ENCODE measurements around the gene HACL1. TPM values are rescaled to one million over a fixed set of nuclear protein-coding genes. Genes with fewer than 3 reads are reported as not detected.

Gene HACL1
- total and polyA plus RNA-seq, 2 donors (not counting 3 experiments of a cell fraction or from before 2014, with no cell fraction given): 16.5 to 27.4 TPM

DNA sequence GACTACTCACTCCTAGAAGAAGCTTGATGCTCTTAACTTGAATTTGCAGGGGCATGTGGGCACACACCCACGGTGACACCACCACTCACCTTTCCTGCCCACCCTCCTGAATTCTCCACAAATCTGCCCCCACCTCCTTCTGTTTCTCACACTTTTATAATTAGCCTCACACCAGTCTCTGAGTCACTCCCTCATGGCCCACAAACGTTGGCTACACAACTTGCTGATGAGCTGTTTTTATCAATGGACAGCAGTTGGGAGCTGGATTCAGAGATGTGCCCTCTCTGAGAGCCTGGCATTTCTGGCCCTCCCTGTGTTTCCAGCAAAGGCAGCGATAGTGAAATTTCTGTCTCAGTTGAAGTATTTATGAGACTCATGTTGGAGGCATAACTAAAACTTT, 81.2 kb downstream of the HACL1 start:
- no peaks in the 10 kb centered on the region for H3K9me3 ChIP-seq (replicated peaks; ENCODE audit: control insufficient read depth, insufficient read depth, low read length)
- FAIRE-seq (no peak), DNase-seq (ENCODE audit: low read depth, low spot score) (no peak)
- peaks cover 4 to 18% of the 10 kb centered on the region in 2 experiments for H3K27me3 ChIP-seq (ENCODE audit: control insufficient read depth in 2 of 2, insufficient read depth in 2 of 2, low read length in 2 of 2)
- H2AFZ ChIP-seq (ENCODE audit: low read depth, low read length): no peak overlapping the region
- intact Hi-C loops (cut with micrococcal nuclease): no loop called here
- no peaks in the 10 kb centered on the region for H3K36me3 ChIP-seq (ENCODE audit: control insufficient read depth in 2 of 2, extremely low read depth in 1 of 2, insufficient read depth in 2 of 2, low read length in 2 of 2)
- dilution Hi-C loops (cut with MboI; ENCODE audit: extremely low pct_ligation_motif_present, low sequenced_read_pairs): no loop called here
- H3K79me2 ChIP-seq (ENCODE audit: control insufficient read depth, insufficient read depth, low read length): no peaks in the 10 kb centered on the region
- no peak overlapping the region for H3K27ac ChIP-seq (ENCODE audit: insufficient read depth, low read depth, low read length)
- TF ChIP-seq POLR2AphosphoS5 (IDR thresholded peaks at IDR 0.05; ENCODE audit: insufficient read depth, low read depth, low read length): no peak
- no peak for TF ChIP-seq MYC (IDR thresholded peaks at IDR 0.05; ENCODE audit: low read depth, low read length)
- no TSS peak for BruUV-seq (replicated peaks)
- H3K4me1 ChIP-seq (ENCODE audit: control insufficient read depth, extremely low read depth, insufficient read depth, low read length): no peaks in the 10 kb centered on the region
- no peak overlapping the region for H3K4me3 ChIP-seq (replicated peaks in 1 of 3; ENCODE audit: insufficient read depth in 1 of 3, low read depth in 1 of 3, low read length in 3 of 3)
- POLR2A ChIA-PET: no interaction called here
- no peaks in the 10 kb centered on the region for H4K20me1 ChIP-seq (replicated peaks; ENCODE audit: control insufficient read depth, extremely low read depth, insufficient read depth, low read length)
- H3K9ac ChIP-seq (replicated peaks; ENCODE audit: extremely low read depth, insufficient read depth, low read length): no peak overlapping the region
- H3K4me2 ChIP-seq (ENCODE audit: insufficient read depth, low read length): no peak overlapping the region
- CTCF ChIA-PET: interaction anchor here (1.6 kb wide), 1 partner anchor 8 kb away, joined by 4 read pairs; no protein-coding TSS in a partner anchor
- no peaks in the 10 kb centered on the region for H3K9me1 ChIP-seq (replicated peaks; ENCODE audit: control insufficient read depth, extremely low read depth, insufficient read depth, low read length)

DNA sequence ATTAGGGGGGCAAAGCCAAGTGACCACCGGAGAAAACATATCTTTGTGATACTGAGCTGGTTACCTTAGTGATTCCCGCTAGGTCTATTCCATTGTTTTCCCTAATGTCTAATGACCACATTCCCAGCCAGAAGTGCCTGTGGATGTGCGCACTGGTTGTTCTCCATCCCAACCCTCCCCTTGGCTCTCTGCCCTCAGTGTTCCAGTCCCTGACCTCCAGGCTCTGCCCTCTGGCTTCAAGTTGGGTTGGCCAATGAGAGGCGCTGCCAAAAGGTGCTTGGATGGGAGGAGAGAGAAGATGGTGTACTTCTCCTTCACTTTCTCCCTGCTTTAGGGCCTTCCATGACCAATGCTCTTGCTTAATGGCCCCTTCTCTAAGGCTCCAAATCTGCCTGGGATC, 82.3 kb downstream of the HACL1 start:
- no peaks in the 10 kb centered on the region for H3K9me1 ChIP-seq (replicated peaks; ENCODE audit: control insufficient read depth, extremely low read depth, insufficient read depth, low read length)
- DNase-seq (ENCODE audit: low read depth, low spot score): no peak
- no peak for FAIRE-seq
- intact Hi-C loops (cut with micrococcal nuclease) (no loop called here), dilution Hi-C loops (cut with MboI; ENCODE audit: extremely low pct_ligation_motif_present, low sequenced_read_pairs) (no loop called here)
- no peak overlapping the region for H3K4me3 ChIP-seq (replicated peaks in 1 of 3; ENCODE audit: insufficient read depth in 1 of 3, low read depth in 1 of 3, low read length in 3 of 3)
- no peak overlapping the region for H3K27ac ChIP-seq (ENCODE audit: insufficient read depth, low read depth, low read length)
- TF ChIP-seq POLR2A (IDR thresholded peaks at IDR 0.05; ENCODE audit: low read depth, low read length): no peak
- TF ChIP-seq, protein P1, sequence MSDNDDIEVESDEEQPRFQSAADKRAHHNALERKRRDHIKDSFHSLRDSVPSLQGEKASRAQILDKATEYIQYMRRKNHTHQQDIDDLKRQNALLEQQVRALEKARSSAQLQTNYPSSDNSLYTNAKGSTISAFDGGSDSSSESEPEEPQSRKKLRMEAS (IDR thresholded peaks at IDR 0.05; ENCODE audit: insufficient read depth, insufficient read length): no peak
- no peak for TF ChIP-seq EZH2 (IDR thresholded peaks at IDR 0.05; ENCODE audit: borderline replicate concordance, low read depth, low read length, severe bottlenecking)
- no peak for TF ChIP-seq GATA2 (IDR thresholded peaks at IDR 0.05; ENCODE audit: insufficient read depth, insufficient read length, low read depth, low read length)
- TF ChIP-seq POLR2AphosphoS5 (IDR thresholded peaks at IDR 0.05; ENCODE audit: insufficient read depth, low read depth, low read length): no peak
- no peak for TF ChIP-seq FOS (IDR thresholded peaks at IDR 0.05; ENCODE audit: borderline replicate concordance, insufficient read depth, low read length)
- TF ChIP-seq, protein P2, sequence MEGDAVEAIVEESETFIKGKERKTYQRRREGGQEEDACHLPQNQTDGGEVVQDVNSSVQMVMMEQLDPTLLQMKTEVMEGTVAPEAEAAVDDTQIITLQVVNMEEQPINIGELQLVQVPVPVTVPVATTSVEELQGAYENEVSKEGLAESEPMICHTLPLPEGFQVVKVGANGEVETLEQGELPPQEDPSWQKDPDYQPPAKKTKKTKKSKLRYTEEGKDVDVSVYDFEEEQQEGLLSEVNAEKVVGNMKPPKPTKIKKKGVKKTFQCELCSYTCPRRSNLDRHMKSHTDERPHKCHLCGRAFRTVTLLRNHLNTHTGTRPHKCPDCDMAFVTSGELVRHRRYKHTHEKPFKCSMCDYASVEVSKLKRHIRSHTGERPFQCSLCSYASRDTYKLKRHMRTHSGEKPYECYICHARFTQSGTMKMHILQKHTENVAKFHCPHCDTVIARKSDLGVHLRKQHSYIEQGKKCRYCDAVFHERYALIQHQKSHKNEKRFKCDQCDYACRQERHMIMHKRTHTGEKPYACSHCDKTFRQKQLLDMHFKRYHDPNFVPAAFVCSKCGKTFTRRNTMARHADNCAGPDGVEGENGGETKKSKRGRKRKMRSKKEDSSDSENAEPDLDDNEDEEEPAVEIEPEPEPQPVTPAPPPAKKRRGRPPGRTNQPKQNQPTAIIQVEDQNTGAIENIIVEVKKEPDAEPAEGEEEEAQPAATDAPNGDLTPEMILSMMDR (IDR thresholded peaks at IDR 0.05; ENCODE audit: extremely low read depth in 1 of 2, insufficient read depth in 1 of 2, low read depth in 1 of 2, low read length in 2 of 2): no peak
- no peak for TF ChIP-seq MYC (IDR thresholded peaks at IDR 0.05; ENCODE audit: low read depth, low read length)
- no peak for TF ChIP-seq JUN (IDR thresholded peaks at IDR 0.05; ENCODE audit: borderline replicate concordance, insufficient read depth, insufficient read length, low read depth)
- H3K79me2 ChIP-seq (ENCODE audit: control insufficient read depth, insufficient read depth, low read length): no peaks in the 10 kb centered on the region
- H3K4me1 ChIP-seq (ENCODE audit: control insufficient read depth, extremely low read depth, insufficient read depth, low read length): no peaks in the 10 kb centered on the region
- CTCF ChIA-PET: interaction anchor here (1.1 to 1.6 kb wide), 2 partner anchors 10 to 375 kb away, joined by 3 to 4 read pairs; no protein-coding TSS in a partner anchor
- no TSS peak for BruUV-seq (replicated peaks)
- H3K4me2 ChIP-seq (ENCODE audit: insufficient read depth, low read length): no peak overlapping the region
- POLR2A ChIA-PET: no interaction called here
- no peaks in the 10 kb centered on the region for H3K36me3 ChIP-seq (ENCODE audit: control insufficient read depth in 2 of 2, extremely low read depth in 1 of 2, insufficient read depth in 2 of 2, low read length in 2 of 2)
- H3K9me3 ChIP-seq (replicated peaks; ENCODE audit: control insufficient read depth, insufficient read depth, low read length): no peaks in the 10 kb centered on the region
- H3K9ac ChIP-seq (replicated peaks; ENCODE audit: extremely low read depth, insufficient read depth, low read length): no peak overlapping the region
- H3K27me3 ChIP-seq (ENCODE audit: control insufficient read depth in 2 of 2, insufficient read depth in 2 of 2, low read length in 2 of 2): peaks cover 4 to 18% of the 10 kb centered on the region in 2 experiments
- H2AFZ ChIP-seq (ENCODE audit: low read depth, low read length): no peak overlapping the region
- H4K20me1 ChIP-seq (replicated peaks; ENCODE audit: control insufficient read depth, extremely low read depth, insufficient read depth, low read length): no peaks in the 10 kb centered on the region
